Stomach (tissue), 9 donors: ENCODE data around the gene EPS8L1. TPM values are rescaled to one million over a fixed set of nuclear protein-coding genes. Genes with fewer than 3 reads are reported as not detected.
A peak's percentile ranks its signal among the peaks of the same experiment; 100 is the strongest.

Source experiments
- DNase-seq, 2 donors: peaks; one replicate each; pipeline versions ENCODE4 v3.0.0 to v3.0.0-alpha.2; 2013 to 2019
- H3K27ac ChIP-seq, 5 donors: fragments of 200-600 bp in 4 of 5; sonication (generic) in 4 of 5; one replicate each; pipeline ENCODE4 v1.5.1; 2013 to 2019; ENCODE audit warnings: mild to moderate bottlenecking in 1 of 5, moderate library complexity in 1 of 5
- H3K27me3 ChIP-seq, 3 donors: fragments of 200-600 bp; sonication (generic); one replicate each; pipeline ENCODE4 v1.5.1; 2017 to 2019; ENCODE audit warnings: mixed run types in 1 of 3
- H3K36me3 ChIP-seq, 4 donors: fragments of 200-600 bp; sonication (generic); 1 replicate in 3 of 4; 2 replicates in 1 of 4; pipeline ENCODE4 v1.5.1; 2016 to 2019
- H3K4me1 ChIP-seq, 4 donors: fragments of 200-600 bp; sonication (generic); one replicate each; pipeline ENCODE4 v1.5.1; 2016 to 2019
- H3K4me3 ChIP-seq, 4 donors: fragments of 200-600 bp; sonication (generic) in 3 of 4; one replicate each; pipeline ENCODE4 v1.5.1; 2016 to 2019; ENCODE audit warnings: mild to moderate bottlenecking in 1 of 4
- H3K9me3 ChIP-seq, 4 donors: fragments of 200-600 bp; sonication (generic); one replicate each; pipeline ENCODE4 v1.5.1; 2016 to 2019
- CTCF ChIP-seq, 7 experiments: fragments of 450-650 bp in 4 of 7; fragments of 200-600 bp in 3 of 7; sonication (generic) in 3 of 7; IDR thresholded peaks; one replicate each; pipeline ENCODE4 v1.5.1; 2016 to 2019; ENCODE audit warnings: antibody characterized with exemption in 7 of 7, control low read depth in 2 of 7, mild to moderate bottlenecking in 1 of 7
- EP300 ChIP-seq: sonication (generic); formaldehyde crosslinking; IDR thresholded peaks from one replicate; pipeline ENCODE4 v1.6.1; 2017; ENCODE audit warnings: antibody characterized with exemption
- POLR2A ChIP-seq, 4 donors: fragments of 450-650 bp; IDR thresholded peaks; one replicate each; pipeline ENCODE4 v1.6.1; 2016; ENCODE audit warnings: antibody characterized with exemption in 4 of 4, control low read depth in 2 of 4, mild to moderate bottlenecking in 1 of 4, moderate library complexity in 1 of 4
- POLR2AphosphoS5 ChIP-seq, 3 donors: sonication (generic); formaldehyde crosslinking; IDR thresholded peaks; one replicate each; pipeline ENCODE4 v1.6.1; 2016; ENCODE audit warnings: antibody characterized with exemption in 3 of 3
- WGBS, 5 donors: extraction: QIAGEN DNeasy Blood & Tissue Kit in 3 of 5; methylation state at CpG; one replicate each; pipeline versions ENCODE4 v1.1.5 to v1.1.7; 2013 to 2018; 5-methylcytosine and 5-hydroxymethylcytosine counted together
- intact Hi-C: fragments of 100-400 bp; cut with DNase I; formaldehyde crosslinking; loops from one replicate; pipeline ENCODE4 v1.15.1; 2023; ENCODE audit warnings: low total_unique reads
- polyA plus RNA-seq, 3 donors: library from polyadenylated mRNA; stranded (reverse); fragments of 200-250 nt; gene quantifications; one replicate each; pipeline ENCODE4 v1.2.3, GENCODE V29; 2013
- total RNA-seq, 5 donors: library from RNA; depleted of rRNA; stranded (reverse); fragments of >200 nt; gene quantifications; one replicate each; pipeline versions ENCODE4 v1.1.0 to v1.2.3, GENCODE V29; 2014 to 2016
- donor health status: healthy with polysubstance abuse.
- donor health status: Bipolar disorder and iron deficiency.
- donor health status: healthy.

EPS8L1 gene
- total and polyA plus RNA-seq, 8 donors: 32.3 to 320 (median 101) TPM

GRCh38 chr19:55088543-55089341 lies 13.1 kb downstream of the EPS8L1 start:
- peaks cover 27 to 63% (median 39%) of the 10 kb centered on the region in 4 donors for H3K36me3 ChIP-seq
- peaks cover under 1 to 38% (median 15%) of the 10 kb centered on the region in 3 donors for H3K27me3 ChIP-seq
- peaks cover 24 to 39% (median 31%) of the 10 kb centered on the region in 4 donors for H3K4me1 ChIP-seq
- TF ChIP-seq EP300 (no peak), POLR2A (IDR thresholded peaks at IDR 0.05) (no peak), CTCF (IDR thresholded peaks at IDR 0.05) (peak in 4 of 7 experiments; percentile 28 to 92 (median 88)), POLR2AphosphoS5 (IDR thresholded peaks at IDR 0.05) (no peak)
- no peaks in the 10 kb centered on the region for H3K9me3 ChIP-seq
- DNase-seq: peak; percentile 81 to 86
- intact Hi-C loops: no loop called here
- WGBS, 5 donors: 42 to 56% (median 50%) methylated on average over 15 to 18 of the region's 18 CpGs
- H3K4me3 ChIP-seq: no peak overlapping the region
- peak overlapping the region in 4 of 5 donors; percentile 7 to 60 (median 41) for H3K27ac ChIP-seq

- WGBS, 5 donors: 74 to 90% (median 85%) methylated on average over 2 to 3 of the region's 3 CpGs
- no peak overlapping the region for H3K27ac ChIP-seq
- H3K4me1 ChIP-seq: peaks cover 24 to 39% (median 31%) of the 10 kb centered on the region in 4 donors
- peaks cover 0 to 31% (median 15%) of the 10 kb centered on the region in 3 donors for H3K27me3 ChIP-seq
- no peaks in the 10 kb centered on the region for H3K9me3 ChIP-seq
- H3K36me3 ChIP-seq: peaks cover 31 to 60% (median 43%) of the 10 kb centered on the region in 4 donors
- H3K4me3 ChIP-seq: no peak overlapping the region
- TF ChIP-seq POLR2AphosphoS5 (IDR thresholded peaks at IDR 0.05): no peak
- no peak for TF ChIP-seq EP300
- TF ChIP-seq CTCF (IDR thresholded peaks at IDR 0.05): no peak
- TF ChIP-seq POLR2A (IDR thresholded peaks at IDR 0.05): no peak
- intact Hi-C loops: no loop called here
- DNase-seq: no peak
Observed at GRCh38 chr19:55089342-55089944, 13.8 kb downstream of the EPS8L1 start.

- Histone ChIP-seq H3K4me1 (peaks cover 24 to 39% (median 31%) of the 10 kb centered on the region in 4 donors), H3K27ac (no peak overlapping the region), H3K9me3 (no peaks in the 10 kb centered on the region), H3K36me3 (peaks cover 42 to 68% (median 55%) of the 10 kb centered on the region in 4 donors), H3K4me3 (no peak overlapping the region), H3K27me3 (peaks cover 0 to 19% (median 15%) of the 10 kb centered on the region in 3 donors)
- DNase-seq: no peak
- 87 to 97% (median 94%) methylated on average over 12 to 13 of the region's 13 CpGs for WGBS, 5 donors
- TF ChIP-seq CTCF (IDR thresholded peaks at IDR 0.05) (no peak), POLR2A (IDR thresholded peaks at IDR 0.05) (no peak), EP300 (no peak), POLR2AphosphoS5 (IDR thresholded peaks at IDR 0.05) (no peak)
- intact Hi-C loops: no loop called here
Observed at GRCh38 chr19:55090564-55090963, 14.9 kb downstream of the EPS8L1 start.

- Histone ChIP-seq H3K27me3 (peaks cover 0 to 12% (median 10%) of the 10 kb centered on the region in 3 donors), H3K27ac (no peak overlapping the region), H3K4me1 (peaks cover 23 to 35% (median 26%) of the 10 kb centered on the region in 4 donors), H3K4me3 (no peak overlapping the region), H3K9me3 (no peaks in the 10 kb centered on the region), H3K36me3 (peaks cover 43 to 76% (median 60%) of the 10 kb centered on the region in 4 donors)
- TF ChIP-seq POLR2AphosphoS5 (IDR thresholded peaks at IDR 0.05): no peak
- no peak for TF ChIP-seq EP300
- TF ChIP-seq CTCF (IDR thresholded peaks at IDR 0.05): no peak
- no peak for TF ChIP-seq POLR2A (IDR thresholded peaks at IDR 0.05)
- intact Hi-C loops: no loop called here
- peak in 1 of 2 donors; percentile 20 for DNase-seq
- 81 to 90% (median 86%) methylated on average over 27 to 32 of the region's 32 CpGs for WGBS, 5 donors
Observed at GRCh38 chr19:55091126-55091910, 15.6 kb downstream of the EPS8L1 start.
